Measurements from ENCODE around the gene AP4M1.

Gene AP4M1, protein sequence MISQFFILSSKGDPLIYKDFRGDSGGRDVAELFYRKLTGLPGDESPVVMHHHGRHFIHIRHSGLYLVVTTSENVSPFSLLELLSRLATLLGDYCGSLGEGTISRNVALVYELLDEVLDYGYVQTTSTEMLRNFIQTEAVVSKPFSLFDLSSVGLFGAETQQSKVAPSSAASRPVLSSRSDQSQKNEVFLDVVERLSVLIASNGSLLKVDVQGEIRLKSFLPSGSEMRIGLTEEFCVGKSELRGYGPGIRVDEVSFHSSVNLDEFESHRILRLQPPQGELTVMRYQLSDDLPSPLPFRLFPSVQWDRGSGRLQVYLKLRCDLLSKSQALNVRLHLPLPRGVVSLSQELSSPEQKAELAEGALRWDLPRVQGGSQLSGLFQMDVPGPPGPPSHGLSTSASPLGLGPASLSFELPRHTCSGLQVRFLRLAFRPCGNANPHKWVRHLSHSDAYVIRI

DNA sequence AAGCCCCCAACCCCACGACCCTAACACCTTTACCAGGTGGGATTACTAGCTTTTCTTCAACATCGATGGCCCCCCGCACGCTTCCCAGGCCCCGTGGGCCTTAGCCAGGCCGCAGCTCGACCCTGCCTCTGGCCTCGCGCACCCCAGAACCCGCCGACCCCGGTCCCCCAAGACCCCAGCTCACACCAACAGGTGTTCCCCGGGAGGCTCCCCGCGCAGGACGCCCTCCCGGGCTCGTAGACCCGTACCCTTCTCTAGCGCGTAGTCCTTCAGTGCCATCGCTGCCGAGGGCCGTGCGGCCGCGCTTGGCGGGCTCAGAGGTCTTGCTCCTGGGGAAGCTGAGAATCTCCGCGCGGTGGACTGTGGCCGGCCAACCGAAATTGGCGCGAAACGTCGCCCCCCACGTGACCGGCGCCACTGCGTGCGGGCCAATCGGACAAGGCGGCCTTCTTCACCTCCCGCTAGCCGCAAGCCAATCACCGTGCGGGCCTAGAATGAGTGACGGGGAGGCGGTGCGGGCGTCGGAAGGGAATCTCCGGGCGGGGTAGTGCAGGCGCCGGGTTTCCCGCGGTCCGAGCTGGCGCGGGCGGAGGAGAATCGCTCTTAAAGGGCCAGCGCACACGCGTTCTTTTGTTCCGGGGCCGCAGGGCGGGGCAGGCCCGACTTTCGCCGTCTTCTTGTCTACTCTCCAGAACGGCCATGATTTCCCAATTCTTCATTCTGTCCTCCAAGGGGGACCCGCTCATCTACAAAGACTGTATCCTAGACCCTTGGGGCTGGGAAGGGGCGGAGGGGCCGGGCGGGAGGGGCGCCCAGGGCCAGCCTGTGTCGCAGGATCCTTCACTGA is at the start of gene AP4M1, which contains the start of gene MCM7:
AP4M1 (plus strand) TSS at position 628 of the 847 bp plus-strand sequence; CDS start at position 700, 72 bp downstream.
MCM7 (minus strand) TSS at position 382 of the 847 bp plus-strand sequence; CDS start at position 279, 103 bp downstream.
- DNase-seq = peak; percentile 99

DNA sequence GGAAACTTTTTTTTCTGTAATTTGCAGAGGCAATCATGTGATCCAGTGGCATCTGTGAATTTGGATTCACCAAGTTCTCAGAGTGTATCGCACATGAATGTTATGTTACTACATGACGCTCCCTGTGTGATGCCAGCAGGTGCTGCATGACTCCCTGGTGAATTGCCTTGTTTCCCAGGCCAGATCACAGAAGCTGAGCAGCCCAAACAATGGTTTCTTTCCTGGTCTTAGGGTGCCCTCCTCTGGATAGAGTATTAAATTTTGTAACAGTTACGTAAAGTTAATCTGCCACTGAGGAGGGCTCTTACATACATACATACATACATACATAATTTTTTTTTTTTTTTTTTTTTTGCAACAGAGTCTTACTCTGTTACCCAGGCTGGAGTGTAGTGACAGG is 48.2 kb upstream of the AP4M1 start:
- DNase-seq = peak; percentile 58

DNA sequence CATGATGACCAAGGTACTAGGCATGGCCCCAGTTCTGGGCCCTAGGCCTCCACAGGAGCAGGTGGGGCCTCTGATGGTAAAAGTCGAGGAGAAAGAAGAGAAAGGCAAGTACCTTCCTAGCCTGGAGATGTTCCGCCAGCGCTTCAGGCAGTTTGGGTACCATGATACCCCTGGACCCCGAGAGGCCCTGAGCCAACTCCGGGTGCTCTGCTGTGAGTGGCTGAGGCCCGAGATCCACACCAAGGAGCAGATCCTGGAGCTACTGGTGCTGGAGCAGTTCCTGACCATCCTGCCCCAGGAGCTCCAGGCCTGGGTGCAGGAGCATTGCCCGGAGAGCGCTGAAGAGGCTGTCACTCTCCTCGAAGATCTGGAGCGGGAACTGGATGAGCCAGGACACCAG is 44.4 kb upstream of the AP4M1 start:
- no peak for DNase-seq

DNA sequence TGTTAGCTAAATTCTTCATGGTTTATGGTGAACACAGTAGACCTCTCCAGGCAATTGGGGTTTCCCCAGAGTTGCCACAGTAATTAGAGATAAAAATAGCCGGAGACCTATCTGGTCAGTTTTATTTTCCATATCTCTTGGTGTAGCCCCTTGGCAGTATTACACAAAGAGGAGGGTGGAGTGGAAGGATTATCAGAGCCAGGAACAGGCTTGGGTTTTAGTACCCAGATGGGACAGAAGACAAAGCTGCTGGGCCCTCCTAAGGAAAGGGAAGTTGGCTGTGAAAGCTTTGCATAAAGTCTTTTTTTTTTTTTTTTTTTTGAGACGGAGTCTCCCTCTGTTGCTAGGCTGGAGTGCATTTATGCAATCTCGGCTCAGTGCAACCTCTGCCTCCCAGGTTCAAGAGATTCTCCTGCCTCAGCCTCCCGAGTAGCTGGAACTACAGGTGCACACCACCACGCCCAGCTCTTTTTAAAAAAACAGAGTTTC is 42.1 kb upstream of the AP4M1 start:
- DNase-seq = no peak

DNA sequence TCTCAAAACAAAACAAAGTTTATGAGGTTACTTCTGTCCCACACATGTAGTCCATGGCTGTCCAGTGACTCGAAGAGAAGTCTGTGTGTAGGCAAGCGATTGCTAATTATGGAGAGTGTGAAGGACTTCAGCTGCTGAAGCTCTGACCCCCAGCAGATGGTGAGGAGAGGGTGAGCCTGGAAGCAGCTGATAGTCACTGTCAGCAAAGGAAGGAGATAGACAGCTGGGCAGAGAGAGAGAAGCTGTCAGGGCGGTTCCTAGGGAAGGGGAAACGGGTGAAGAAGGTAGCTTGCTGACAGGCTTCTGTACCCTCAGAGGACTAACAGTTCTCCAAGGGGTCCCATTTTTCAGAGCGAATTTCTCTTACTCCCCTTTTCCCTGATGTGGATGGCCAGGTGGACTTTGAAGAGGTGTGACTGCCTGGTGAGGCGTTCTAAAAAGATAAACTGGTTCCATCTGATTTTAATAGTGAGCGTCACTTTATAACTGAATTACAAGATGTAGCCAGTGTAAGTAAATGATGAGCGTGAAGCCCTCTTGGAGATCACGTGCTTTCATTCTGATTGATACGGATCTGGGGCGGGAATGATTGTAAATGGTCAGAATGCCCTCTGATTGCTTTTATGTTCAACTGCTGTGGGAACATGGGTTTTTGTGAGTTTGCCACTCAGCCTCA is 39.8 kb upstream of the AP4M1 start:
- DNase-seq = no peak

DNA sequence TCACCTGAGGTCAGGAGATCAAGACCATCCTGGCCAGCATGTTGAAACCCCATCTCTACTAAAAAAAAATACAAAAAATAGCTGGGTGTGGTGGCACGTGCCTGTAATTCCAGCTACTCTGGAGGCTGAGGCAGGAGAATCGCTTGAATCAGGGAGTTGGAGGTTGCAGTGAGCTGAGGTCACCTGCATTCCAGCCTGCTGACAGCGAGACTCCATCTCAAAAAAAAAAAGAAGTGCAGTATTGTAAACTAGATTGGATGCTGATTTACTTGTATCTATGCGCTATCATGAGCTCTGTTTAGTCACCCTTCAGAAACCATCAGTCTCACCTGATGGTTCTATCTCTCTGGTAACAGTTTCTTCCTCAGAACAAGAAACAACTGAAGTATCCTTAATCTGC is 38.1 kb upstream of the AP4M1 start:
- no peak for DNase-seq

DNA sequence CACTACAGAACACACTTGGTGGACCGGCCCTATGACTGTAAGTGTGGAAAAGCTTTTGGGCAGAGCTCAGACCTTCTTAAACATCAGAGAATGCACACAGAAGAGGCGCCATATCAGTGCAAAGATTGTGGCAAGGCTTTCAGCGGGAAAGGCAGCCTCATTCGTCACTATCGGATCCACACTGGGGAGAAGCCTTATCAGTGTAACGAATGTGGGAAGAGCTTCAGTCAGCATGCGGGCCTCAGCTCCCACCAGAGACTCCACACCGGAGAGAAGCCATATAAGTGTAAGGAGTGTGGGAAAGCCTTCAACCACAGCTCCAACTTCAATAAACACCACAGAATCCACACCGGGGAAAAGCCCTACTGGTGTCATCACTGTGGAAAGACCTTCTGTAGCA is 37.3 kb upstream of the AP4M1 start:
- no peak for DNase-seq

DNA sequence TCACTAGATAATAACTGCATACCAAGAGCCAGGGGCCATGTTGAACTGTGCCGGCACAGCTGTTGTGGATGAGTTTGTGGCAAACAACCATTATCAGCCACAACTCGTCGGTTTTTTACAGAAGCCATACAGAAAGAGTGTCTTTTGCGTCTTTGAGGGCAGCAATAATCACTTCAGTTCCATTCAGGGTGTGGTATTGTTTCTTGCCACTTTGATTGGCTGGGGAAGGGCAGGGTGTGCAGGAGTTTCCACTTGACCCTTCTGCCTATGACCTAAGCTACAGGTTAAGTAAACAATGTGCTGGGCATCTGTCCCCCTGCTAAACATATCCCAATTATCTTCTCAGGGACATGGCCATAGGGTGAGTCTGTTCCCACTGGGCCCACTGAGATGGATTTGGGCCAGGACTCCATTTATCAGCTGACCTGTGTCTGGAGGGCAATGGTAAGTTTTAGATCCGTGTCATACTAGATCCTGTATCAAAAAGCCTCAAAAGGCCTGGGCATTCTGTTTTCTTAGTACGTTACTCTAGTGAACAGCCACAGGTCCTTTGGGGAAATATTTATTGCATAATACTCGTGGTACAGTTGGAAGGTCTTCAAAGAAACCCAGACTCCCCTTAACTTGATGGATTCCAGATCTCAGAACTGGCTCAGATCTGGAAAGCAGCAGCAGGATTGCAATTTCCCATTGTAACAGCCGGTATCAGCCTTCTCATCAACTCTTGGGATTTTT is 35.8 kb upstream of the AP4M1 start:
- DNase-seq = no peak

DNA sequence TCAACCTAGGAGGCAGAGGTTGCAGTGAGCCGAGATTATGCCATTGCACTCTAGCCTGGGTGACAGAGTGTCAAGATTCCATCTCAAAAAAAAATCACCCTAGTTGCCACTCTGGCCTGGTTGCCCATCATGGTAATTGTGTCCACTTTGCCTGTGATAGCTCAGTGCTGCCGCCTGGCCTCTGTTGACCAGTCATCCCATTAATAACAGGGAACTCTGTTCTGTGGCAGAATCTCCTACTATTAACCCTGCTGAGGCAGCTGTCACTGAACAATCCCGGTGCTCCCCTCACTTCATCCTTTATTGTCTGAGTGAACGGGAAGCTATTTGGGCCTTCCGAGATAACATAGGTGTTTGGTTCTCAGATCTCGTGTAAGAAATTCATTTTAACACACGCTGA is 34.5 kb upstream of the AP4M1 start:
- DNase-seq = no peak

DNA sequence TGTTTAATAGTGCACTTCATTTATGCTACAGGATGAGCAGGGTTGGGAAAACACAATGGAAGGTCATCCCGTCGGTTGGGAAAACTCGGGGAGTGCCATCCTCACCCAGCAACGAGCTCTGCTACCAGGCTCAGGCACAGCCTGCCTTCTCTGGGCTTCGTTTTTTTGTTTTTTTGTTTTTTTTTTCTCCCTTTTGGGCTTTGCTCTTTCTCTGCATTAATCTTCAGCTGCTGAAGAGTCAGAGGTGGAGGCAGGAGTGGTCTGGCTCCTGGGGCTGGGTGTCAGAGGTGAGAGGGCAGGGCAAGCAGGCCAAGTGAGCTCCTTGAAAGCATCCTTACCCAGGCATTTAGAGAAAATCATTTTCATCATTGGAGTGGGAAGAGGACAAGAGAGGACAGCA is 31.5 kb upstream of the AP4M1 start:
- no peak for DNase-seq

DNA sequence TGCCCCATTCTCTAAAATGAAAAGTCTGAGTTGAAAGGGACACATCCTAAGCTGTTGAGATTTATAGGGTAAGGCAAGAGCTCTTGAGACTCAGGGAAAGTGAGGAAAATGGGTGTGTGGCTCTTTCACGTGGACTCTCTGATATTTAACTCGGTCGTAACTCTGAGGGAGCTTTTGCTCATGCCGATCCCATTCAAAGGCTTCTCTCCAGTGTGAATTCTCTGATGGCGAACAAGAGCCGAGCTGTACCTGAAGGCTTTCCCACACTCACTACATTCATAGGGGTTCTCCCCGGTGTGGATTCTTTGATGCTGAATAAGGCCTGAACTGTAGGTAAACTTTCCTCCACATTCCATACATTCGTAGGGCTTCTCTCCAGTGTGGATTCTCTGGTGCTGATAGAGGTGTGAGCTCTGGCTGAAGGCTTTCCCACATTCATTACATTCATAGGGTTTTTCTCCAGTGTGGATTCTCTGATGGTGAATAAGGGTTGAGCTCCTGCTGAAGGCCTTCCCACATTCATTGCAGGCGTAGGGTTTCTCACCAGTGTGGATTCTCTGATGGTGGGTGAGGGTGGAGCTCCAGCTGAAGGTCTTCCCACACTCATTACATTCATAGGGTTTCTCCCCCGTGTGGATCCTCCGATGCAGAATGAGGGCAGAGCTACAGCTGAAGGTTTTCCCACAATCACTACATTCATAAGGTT is 30.3 kb upstream of the AP4M1 start:
- no peak for DNase-seq

DNA sequence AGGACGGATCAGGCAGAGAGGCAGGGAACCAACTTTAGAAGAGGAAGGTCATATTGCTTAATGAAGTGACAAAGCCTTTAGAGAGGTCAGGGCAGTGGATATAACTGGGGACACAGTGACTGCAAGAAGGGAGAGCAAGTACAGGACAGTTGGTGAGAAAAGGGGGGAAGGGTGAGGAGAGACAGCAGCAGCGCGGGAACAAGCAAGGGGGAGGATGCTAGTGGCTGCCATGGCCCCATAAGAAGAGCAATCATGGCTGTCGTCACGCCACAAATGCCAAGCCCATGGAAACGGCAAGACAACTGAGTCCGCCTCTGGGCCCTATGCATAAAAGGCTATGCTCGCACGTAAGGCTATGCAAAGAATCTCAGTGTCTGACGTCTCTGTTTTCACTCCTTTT is 29.0 kb upstream of the AP4M1 start:
- no peak for DNase-seq

DNA sequence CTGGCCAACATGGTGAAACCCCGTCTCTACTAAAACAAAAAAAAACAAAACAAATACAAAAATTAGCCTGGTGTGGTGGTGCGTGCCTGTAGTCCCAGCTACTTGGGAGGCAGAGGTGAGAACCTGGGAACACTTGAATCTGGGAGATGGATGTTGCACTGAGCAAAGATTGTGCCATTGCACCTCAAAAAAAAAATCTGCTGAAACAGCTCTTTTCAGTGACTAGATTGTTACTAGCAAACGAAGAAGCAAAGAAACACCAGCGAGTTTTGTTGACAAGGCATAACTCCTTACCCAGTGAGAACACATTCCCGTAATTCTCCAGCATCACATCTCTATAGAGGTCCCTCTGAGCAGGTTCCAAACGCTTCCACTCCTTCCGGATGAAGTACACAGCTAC is 26.6 kb upstream of the AP4M1 start:
- no peak for DNase-seq

DNA sequence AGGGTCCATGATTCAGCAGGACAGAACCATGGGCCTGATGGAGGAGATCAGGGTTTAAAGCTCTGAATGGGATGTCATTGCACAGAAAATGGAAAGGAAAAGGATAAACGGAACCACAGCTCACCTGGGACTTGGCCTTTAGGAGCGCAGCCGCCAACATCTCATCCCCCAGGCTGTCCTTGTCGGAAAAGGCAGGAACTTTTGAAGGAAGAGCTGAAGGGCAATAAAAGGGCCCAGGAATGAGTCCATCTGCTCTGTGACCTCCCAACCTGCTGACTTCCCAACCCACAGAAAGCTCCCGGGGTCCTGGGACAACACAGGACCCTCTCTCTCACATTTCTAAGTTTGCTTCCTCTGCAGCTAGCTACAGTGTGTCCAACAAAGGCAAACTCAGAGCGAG is 26.0 kb upstream of the AP4M1 start:
- no peak for DNase-seq

DNA sequence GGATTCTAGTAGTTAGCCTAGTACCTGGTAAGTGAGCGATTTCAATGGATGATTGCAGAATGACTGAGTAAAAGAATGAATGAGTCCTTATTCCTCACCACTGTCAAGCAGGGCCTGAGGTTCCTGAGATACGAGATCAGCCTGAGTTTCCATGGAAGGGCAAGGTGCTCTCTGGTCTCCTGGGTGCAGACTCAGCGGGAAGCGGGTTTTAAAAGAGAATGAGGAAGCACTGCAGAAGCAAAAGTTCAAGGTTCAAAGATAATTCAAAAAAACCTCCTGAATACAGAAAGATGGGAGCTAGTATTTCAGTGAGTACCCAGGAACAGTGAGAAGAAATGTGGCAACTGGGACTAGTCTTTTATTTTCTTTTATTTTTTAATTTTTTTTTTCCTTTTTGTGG is 24.2 kb upstream of the AP4M1 start:
- DNase-seq = no peak

DNA sequence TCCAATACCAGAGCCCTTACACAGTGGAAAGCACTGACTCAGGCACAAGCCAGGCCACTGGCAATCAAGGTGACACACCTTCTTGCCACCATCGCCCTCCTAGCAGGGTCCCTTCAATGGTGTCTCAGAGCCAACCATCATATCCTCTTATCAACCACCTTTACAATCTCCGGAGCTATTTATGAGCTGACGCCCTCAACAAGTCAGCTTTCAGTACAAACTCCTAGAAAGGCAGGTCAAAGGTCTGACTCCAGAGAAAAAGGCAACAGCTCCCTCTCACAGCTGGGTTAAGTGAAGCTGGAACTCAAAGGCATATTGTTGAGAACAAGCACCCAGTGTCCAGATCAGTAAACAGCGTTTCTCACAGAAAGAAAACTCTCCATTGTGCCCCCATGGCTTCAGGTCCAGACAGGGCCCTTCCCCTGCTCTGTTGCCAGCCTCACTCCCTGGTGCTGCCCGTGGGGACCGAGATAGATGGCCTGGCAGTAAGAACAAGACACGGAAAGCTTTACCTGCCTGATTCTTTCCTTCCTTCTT is 22.4 kb upstream of the AP4M1 start:
- no peak for DNase-seq

DNA sequence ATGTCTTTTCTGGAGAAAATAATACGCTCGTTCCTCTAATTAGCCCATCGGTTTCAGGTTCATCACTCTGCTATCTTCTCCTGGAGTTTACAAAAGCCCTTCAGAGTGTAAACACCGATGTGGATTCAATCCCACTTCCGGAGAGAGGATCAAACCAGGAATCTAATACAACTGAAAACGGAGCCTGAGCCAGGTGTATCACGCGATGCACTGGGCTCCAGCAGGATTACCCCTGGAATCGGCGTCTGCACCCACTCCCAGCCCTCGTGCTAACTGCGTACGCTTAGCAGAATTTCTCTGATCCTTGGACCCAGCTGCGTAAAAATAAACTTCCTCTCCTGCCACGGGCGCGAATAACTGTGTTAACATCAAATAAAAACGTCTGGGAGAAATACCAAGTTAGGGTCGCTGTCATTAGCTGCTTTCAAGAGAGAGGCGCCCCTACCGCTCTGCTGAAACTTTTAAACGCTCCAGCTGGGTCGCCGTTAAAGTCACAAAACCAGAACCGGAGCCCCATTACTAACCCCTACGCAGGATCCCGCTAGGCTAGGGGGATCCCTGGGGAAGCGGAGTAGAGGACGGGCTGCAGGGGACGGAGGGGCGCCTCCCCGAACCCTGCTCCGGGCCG is 20.4 kb upstream of the AP4M1 start:
- no peak for DNase-seq

DNA sequence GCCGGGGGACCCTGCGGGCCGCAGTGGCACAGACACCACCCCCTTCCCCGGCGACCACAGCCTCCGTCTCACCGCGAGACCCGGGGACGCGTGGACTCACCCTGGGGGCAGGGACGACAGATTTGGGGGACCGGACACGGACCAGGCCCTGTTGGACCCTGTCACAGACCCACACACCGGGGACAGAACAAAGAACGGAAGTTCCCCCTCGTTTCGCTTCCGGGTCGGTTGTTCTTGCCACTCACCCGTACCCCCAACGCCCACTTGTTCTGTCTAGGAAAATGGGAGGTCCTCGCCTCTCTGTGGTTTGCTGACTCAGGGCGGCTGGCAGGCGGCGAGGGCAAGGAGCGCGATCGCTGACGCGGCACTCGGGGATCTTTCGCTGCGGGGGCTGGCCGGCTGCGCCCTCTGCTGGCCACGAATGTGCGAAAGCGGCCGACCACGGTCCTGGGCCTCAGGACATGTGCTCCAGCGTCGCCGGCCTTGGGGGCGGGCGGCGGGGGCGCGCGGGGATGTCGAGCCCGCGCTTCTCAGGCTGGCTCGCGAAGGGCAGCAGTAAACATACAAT is 19.8 kb upstream of the AP4M1 start, which contains the start of gene ZNF3:
ZNF3 (minus strand) TSS at position 189 of the 568 bp plus-strand sequence. CDS start 4,366 bp downstream, outside the sequence.
- DNase-seq = peak; percentile 99

DNA sequence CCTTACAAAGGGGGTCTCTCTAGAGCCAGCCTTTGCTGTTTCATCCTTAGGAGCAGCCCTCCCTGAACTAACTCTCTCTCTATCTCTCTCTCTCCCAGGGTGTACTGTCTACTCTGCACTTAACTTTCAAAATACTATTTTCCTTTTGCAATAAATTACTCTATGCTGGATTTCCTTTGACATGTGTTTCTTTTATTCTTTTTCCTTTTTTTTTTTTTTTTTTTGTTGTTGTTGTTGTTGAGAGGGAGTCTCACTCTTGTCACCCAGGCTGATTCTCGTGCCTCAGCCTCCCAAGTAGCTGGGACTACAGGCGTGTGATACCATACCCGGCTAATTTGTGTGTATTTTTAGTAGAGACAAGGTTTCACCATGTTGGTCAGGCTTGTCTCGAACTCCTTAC is 18.5 kb upstream of the AP4M1 start:
- DNase-seq = no peak

DNA sequence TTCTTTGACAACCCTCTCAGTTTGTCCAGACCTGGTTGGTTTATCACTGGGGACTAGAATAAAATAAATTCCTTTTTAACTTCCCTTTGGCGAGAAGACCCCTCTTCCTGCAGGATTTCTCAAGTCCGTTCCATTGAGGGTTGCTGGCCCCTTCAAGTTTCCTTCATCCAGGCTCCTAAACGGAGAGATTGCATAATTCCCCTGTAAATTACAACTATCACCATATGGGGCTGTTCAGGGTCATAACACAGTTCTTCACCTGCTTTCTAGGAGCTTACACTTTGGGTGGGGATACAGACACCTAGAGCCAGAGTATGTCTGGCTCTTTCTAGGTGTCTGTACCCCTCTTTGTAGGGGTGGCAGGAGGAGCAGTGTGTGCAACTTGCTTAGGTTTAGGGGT is 15.9 kb upstream of the AP4M1 start:
- DNase-seq = no peak
